Neural crest cell (in vitro differentiated cells): Measurements from ENCODE around the gene ZNF385B. TPM values are rescaled to one million over a fixed set of nuclear protein-coding genes. Genes with fewer than 3 reads are reported as not detected.

Source experiments
- DNase-seq: peaks from one replicate; pipeline ENCODE4 v3.0.0; 2021; ENCODE audit warnings: low read depth, mixed read lengths, low spot score
- H3K27ac Mint-ChIP-seq: one replicate; pipeline ENCODE4 v1.8.0; 2021; ENCODE audit warnings: mild to moderate bottlenecking, mixed read lengths; ENCODE audit not compliant: unreplicated experiment
- H3K27me3 Mint-ChIP-seq: 2 replicates; pipeline ENCODE4 v1.8.0; 2021; ENCODE audit warnings: low read depth, mild to moderate bottlenecking, mixed read lengths
- H3K36me3 Mint-ChIP-seq: 2 replicates; pipeline ENCODE4 v1.8.0; 2021; ENCODE audit warnings: low read depth, mild to moderate bottlenecking, mixed read lengths
- H3K4me1 Mint-ChIP-seq: 2 replicates; pipeline ENCODE4 v1.8.0; 2021; ENCODE audit warnings: mixed read lengths
- H3K4me3 Mint-ChIP-seq: one replicate; pipeline ENCODE4 v1.8.0; 2021; ENCODE audit warnings: mild to moderate bottlenecking, mixed read lengths
- H3K9me3 Mint-ChIP-seq: 2 replicates; pipeline ENCODE4 v1.8.0; 2021; ENCODE audit warnings: mixed read lengths
- total RNA-seq: library from RNA; stranded (reverse); gene quantifications from 2 replicates; pipeline ENCODE4 v1.2.1, GENCODE V29; 2021
- TF ChIP-seq, protein P1 (sequence below): fragments of 200-600 bp; sonication (generic); conservative IDR thresholded peaks from 2 replicates; pipeline ENCODE4 v1.5.0; 2021; ENCODE audit warnings: antibody characterized with exemption, mild to moderate bottlenecking

The ZNF385B gene
- total RNA-seq, 1 donor from 2014 or later, result 2.1 TPM

DNA sequence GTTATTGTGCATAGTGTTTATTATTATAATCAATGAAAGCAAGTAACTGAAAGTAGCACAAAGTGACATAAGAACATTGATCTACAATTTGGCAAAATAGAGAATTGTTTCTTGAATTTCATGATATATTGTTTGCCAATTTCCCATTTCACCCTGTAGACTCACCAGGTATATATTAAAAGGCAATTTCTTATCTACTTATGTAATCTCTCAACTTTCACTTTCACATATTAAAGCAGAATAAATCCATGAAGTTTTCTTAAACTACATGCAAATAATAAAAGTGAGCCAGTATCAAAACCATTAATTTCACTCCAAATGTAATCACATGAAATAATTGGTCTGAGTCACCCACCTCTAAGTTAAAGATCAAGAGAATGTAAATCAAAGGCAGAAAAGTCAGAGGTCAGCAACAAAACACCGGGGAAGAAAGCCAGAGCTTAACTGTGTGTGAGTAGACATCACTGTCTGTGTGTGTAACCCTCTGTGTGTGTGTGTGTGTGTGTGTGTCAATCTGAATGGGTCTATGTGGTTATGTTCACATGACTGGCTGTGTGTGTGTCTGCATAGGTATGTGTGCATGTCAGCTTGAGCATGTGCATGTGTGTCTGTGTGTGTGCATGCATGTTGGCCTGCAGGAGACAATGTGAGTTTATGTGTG is 44.1 kb downstream of the ZNF385B start:
- TF ChIP-seq, protein P1, sequence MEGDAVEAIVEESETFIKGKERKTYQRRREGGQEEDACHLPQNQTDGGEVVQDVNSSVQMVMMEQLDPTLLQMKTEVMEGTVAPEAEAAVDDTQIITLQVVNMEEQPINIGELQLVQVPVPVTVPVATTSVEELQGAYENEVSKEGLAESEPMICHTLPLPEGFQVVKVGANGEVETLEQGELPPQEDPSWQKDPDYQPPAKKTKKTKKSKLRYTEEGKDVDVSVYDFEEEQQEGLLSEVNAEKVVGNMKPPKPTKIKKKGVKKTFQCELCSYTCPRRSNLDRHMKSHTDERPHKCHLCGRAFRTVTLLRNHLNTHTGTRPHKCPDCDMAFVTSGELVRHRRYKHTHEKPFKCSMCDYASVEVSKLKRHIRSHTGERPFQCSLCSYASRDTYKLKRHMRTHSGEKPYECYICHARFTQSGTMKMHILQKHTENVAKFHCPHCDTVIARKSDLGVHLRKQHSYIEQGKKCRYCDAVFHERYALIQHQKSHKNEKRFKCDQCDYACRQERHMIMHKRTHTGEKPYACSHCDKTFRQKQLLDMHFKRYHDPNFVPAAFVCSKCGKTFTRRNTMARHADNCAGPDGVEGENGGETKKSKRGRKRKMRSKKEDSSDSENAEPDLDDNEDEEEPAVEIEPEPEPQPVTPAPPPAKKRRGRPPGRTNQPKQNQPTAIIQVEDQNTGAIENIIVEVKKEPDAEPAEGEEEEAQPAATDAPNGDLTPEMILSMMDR, result no peak
- DNase-seq, result no peak
- Mint-ChIP-seq H3K4me3 (no peak overlapping the region), H3K27ac (no peak overlapping the region), H3K9me3 (peaks cover 2% of the 10 kb centered on the region), H3K27me3 (no peaks in the 10 kb centered on the region), H3K4me1 (no peaks in the 10 kb centered on the region), H3K36me3 (no peaks in the 10 kb centered on the region)

DNA sequence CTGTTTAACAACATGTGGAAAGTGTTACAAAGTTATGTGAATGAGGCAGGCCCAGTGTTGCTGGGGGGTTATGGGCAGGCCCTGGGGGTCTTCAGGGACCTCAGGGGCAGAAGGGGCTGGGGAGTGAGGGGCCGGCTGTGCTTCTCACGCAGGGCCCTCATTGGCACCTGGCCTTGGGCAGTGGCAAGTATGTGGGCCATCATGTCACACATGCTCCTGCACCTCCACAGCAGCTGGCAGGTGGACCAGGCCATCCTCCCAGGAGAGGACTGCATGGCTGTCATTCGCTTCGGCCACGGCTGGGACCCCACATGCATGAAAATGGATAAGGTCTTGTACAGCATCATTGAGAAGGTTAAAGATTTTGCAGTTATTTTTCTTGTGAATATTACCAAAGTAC is 47.4 kb downstream of the ZNF385B start:
- no peak overlapping the region for H3K27ac Mint-ChIP-seq
- no peaks in the 10 kb centered on the region for H3K4me1 Mint-ChIP-seq
- H3K36me3 Mint-ChIP-seq, result peaks cover 3% of the 10 kb centered on the region
- TF ChIP-seq, protein P1, result no peak
- H3K9me3 Mint-ChIP-seq, result peaks cover 7% of the 10 kb centered on the region
- H3K27me3 Mint-ChIP-seq, result no peaks in the 10 kb centered on the region
- no peak overlapping the region for H3K4me3 Mint-ChIP-seq
- DNase-seq, result no peak

DNA sequence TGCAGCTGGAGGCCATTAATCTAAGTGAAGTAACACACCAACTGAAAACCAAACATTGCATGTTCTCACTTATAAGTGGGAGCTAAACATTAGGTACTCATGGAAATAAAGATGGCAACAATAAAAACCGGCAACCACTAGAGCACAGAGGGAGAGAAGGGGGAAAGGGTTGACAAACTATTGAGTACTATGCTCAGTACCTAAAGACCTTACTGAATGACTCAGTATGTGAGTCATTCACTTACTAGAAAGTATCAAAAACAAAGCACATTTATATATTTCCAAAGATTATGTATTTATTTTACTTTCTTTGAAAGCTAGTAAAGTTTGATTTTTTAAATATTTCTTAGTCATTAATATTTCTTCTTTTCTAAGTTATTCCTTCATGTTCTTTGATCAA is 48.9 kb downstream of the ZNF385B start:
- H3K27me3 Mint-ChIP-seq, result no peaks in the 10 kb centered on the region
- TF ChIP-seq, protein P1, result no peak
- no peak overlapping the region for H3K4me3 Mint-ChIP-seq
- no peaks in the 10 kb centered on the region for H3K4me1 Mint-ChIP-seq
- no peak overlapping the region for H3K27ac Mint-ChIP-seq
- peaks cover 7% of the 10 kb centered on the region for H3K9me3 Mint-ChIP-seq
- DNase-seq, result no peak
- peaks cover 3% of the 10 kb centered on the region for H3K36me3 Mint-ChIP-seq

DNA sequence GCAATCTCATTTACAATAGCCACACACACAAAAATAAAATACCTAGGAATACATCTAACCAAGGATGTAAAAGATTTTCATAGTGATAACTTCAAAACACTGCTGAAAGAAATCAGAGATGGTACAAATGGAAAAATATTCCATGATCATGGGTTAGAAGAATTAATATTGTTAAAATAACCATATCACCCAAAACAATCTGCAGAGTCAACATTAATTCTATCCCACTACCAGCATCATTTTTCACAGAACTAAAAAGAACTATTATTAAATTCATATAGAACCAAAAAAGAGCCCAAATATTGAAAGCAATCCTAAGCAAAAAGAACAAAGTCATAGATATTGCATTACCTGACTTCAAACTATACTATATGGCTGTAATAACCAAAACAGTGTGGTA is 50.4 kb downstream of the ZNF385B start:
- DNase-seq, result no peak
- no peaks in the 10 kb centered on the region for H3K4me1 Mint-ChIP-seq
- TF ChIP-seq, protein P1, result no peak
- H3K36me3 Mint-ChIP-seq, result peaks cover 3% of the 10 kb centered on the region
- H3K4me3 Mint-ChIP-seq, result no peak overlapping the region
- H3K9me3 Mint-ChIP-seq, result peaks cover 7% of the 10 kb centered on the region
- no peaks in the 10 kb centered on the region for H3K27me3 Mint-ChIP-seq
- no peak overlapping the region for H3K27ac Mint-ChIP-seq

DNA sequence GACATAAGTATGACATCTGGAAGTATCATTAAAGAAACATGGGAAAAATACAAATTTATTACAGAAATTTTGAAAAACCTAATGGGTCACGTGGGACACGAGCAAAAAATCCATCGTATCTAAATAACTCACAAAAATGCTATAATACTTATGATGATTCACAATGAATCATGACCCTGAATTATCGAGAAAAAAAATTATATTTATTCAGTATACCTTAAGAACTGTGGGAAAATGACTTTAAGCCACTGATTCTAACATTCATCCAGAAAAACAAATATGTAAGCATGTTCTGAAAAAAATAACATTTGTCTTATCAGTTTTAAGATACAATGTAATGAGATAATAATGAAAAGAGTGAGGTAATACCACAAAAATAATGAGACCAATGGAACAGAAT is 51.8 kb downstream of the ZNF385B start:
- TF ChIP-seq, protein P1, result no peak
- no peaks in the 10 kb centered on the region for H3K27me3 Mint-ChIP-seq

More for the DNA sequence above, 51.8 kb downstream of the ZNF385B start:
- H3K4me3 Mint-ChIP-seq, result no peak overlapping the region
- H3K9me3 Mint-ChIP-seq, result peaks cover 7% of the 10 kb centered on the region
- H3K36me3 Mint-ChIP-seq, result peaks cover 3% of the 10 kb centered on the region
- DNase-seq, result no peak
- H3K27ac Mint-ChIP-seq, result no peak overlapping the region
- H3K4me1 Mint-ChIP-seq, result no peaks in the 10 kb centered on the region
